DND-41 (cell line): ENCODE measurements around the gene RND1.
"Not testable (repeated sequence)": the region's sequence is repeated elsewhere in the genome, so short reads cannot be mapped to it uniquely, and the experiment has no call there.

ENCODE experiments used
- EZH2 ChIP-seq: IDR thresholded peaks from 3 replicates; pipeline ENCODE4 v1.6.1; 2012; ENCODE audit warnings: borderline replicate concordance, low read depth, mild to moderate bottlenecking, moderate library complexity, low read length, inconsistent platforms; ENCODE audit not compliant: severe bottlenecking
- TF ChIP-seq, protein P1 (sequence below): IDR thresholded peaks from 2 replicates; pipeline ENCODE4 v1.5.1; 2012; ENCODE audit warnings: borderline replicate concordance, low read length, moderate library complexity, mild to moderate bottlenecking; ENCODE audit not compliant: poor library complexity, severe bottlenecking; ENCODE audit errors: extremely low read depth

DNA sequence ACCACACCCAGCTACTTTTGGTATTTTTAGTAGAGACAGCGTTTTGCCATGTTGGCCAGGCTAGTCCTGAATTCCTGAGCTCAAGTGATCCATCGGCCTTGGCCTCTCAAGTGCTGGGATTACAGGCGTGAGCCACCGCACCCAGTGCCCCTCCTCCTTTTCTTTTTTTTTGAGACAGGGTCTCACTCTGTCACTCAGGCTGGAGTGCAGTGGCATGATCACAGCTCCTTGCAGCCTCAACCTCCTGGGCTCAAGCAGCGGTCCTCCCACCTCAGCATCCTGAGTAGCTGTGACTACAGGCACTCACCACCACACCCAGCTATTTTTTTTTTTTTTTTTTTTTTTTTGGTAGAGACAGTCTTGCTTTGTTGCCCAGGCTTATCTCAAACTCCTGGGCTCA, 5.4 kb downstream of the RND1 start:
- TF ChIP-seq, protein P1, sequence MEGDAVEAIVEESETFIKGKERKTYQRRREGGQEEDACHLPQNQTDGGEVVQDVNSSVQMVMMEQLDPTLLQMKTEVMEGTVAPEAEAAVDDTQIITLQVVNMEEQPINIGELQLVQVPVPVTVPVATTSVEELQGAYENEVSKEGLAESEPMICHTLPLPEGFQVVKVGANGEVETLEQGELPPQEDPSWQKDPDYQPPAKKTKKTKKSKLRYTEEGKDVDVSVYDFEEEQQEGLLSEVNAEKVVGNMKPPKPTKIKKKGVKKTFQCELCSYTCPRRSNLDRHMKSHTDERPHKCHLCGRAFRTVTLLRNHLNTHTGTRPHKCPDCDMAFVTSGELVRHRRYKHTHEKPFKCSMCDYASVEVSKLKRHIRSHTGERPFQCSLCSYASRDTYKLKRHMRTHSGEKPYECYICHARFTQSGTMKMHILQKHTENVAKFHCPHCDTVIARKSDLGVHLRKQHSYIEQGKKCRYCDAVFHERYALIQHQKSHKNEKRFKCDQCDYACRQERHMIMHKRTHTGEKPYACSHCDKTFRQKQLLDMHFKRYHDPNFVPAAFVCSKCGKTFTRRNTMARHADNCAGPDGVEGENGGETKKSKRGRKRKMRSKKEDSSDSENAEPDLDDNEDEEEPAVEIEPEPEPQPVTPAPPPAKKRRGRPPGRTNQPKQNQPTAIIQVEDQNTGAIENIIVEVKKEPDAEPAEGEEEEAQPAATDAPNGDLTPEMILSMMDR, result not testable (repeated sequence)
- not testable (repeated sequence) for TF ChIP-seq EZH2
